Measurements from ENCODE around the gene MARCHF2.
"Not testable (repeated sequence)": the region's sequence is repeated elsewhere in the genome, so short reads cannot be mapped to it uniquely, and the experiment has no call there.

The MARCHF2 gene

GRCh38 chr19:8430650-8431049, 17.5 kb downstream of the MARCHF2 start:
- H3K27ac ChIP-seq (ENCODE audit: low read depth, low read length) = no peak overlapping the region
- H3K9me3 ChIP-seq (ENCODE audit: insufficient read depth, low read length) = no peaks in the 10 kb centered on the region
- H3K36me3 ChIP-seq (ENCODE audit: low read length) = no peaks in the 10 kb centered on the region
- H3K4me3 ChIP-seq (ENCODE audit: insufficient read depth, low read length, poor library complexity, severe bottlenecking) = no peak overlapping the region
- no peak for TF ChIP-seq EZH2phosphoT487 (conservative IDR thresholded peaks at IDR 0.05; ENCODE audit: low read length)
- H3K79me2 ChIP-seq (ENCODE audit: insufficient read depth, low read length) = no peaks in the 10 kb centered on the region
- no peak overlapping the region for H3K9ac ChIP-seq (ENCODE audit: low read length)
- H2AFZ ChIP-seq (ENCODE audit: low read depth, low read length, severe bottlenecking) = no peak overlapping the region
- no peaks in the 10 kb centered on the region for H3K27me3 ChIP-seq (ENCODE audit: low read length)
- no peaks in the 10 kb centered on the region for H3F3A ChIP-seq (ENCODE audit: insufficient read depth)
- no peaks in the 10 kb centered on the region for H3K9me2 ChIP-seq (replicated peaks; ENCODE audit: insufficient read depth, low read length)
- no peaks in the 10 kb centered on the region for H4K20me1 ChIP-seq (ENCODE audit: low read depth, low read length)
- H3K4me2 ChIP-seq (ENCODE audit: low read depth, low read length, poor library complexity, severe bottlenecking) = no peak overlapping the region

DNA sequence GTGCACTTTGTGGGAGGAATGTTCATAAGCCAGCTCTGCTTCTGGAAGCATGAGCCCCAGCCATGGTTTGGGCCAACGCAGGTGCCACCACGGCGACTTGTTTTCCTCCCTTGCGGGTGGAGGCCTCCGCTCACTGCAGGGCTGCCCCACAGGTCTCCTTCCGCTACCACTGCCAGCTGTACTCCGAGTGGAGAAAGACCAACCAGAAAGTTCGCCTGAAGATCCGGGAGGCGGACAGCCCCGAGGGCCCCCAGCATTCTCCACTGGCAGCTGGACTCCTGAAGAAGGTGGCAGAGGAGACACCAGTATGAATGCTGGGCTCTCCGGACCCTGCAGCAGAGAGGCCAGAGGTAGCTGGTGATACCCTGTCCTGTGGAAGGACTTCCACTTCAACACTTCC, 25.1 kb downstream of the MARCHF2 start:
- Histone ChIP-seq H3K9ac (ENCODE audit: low read length) (no peak overlapping the region), H3K9me3 (ENCODE audit: insufficient read depth, low read length) (no peaks in the 10 kb centered on the region), H3K36me3 (ENCODE audit: low read length) (no peaks in the 10 kb centered on the region), H3K27ac (ENCODE audit: low read depth, low read length) (no peak overlapping the region), H3K4me2 (ENCODE audit: low read depth, low read length, poor library complexity, severe bottlenecking) (no peak overlapping the region), H3F3A (ENCODE audit: insufficient read depth) (no peaks in the 10 kb centered on the region), H3K9me2 (replicated peaks; ENCODE audit: insufficient read depth, low read length) (no peaks in the 10 kb centered on the region), H3K79me2 (ENCODE audit: insufficient read depth, low read length) (no peaks in the 10 kb centered on the region), H4K20me1 (ENCODE audit: low read depth, low read length) (no peaks in the 10 kb centered on the region), H3K27me3 (ENCODE audit: low read length) (no peaks in the 10 kb centered on the region), H2AFZ (ENCODE audit: low read depth, low read length, severe bottlenecking) (no peak overlapping the region), H3K4me3 (ENCODE audit: insufficient read depth, low read length, poor library complexity, severe bottlenecking) (no peak overlapping the region)
- TF ChIP-seq CTCF (IDR thresholded peaks at IDR 0.05; ENCODE audit: insufficient read depth, low read length, poor library complexity, severe bottlenecking) = no peak
- no peak for TF ChIP-seq EZH2phosphoT487 (conservative IDR thresholded peaks at IDR 0.05; ENCODE audit: low read length)

DNA sequence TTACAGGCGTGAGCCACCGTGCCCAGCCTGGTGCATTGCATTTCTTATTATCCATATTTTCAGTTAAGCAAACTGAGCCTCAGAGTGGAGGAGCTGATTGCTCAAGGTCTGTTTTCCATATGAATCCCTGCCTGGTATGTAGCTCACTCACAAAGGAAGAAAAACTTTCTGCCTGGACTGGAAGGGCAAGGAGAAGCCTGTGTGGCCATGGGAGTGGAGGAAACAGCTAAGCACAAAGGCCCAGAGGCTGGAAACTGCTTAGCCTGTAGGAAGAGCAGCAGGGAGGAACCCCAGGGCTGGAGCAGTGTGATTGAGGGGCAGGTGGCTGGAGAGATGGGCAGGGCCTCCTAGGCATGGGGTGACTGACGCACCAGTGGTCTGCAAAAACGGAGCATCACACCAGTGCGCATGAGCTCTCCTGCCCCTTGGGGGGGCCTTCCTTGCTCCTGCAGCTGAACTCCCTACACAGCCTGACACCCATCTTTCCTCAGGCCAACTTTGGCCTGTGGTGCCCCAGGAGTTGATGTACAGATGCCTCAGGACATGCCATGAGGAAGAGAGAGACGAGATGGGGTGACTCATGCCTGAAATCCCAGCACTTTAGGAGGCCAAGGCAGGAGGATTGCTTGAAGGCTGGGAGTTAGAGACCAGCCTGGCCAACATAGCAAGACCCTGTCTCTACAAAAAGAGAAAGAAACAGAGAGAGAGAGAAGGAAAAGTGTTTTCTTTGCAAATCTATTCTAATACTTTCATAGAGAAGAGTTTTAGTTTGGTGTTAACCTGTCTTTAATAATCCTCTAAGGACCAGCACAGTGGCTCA, 28.8 kb downstream of the MARCHF2 start:
- Histone ChIP-seq H3K79me2 (ENCODE audit: insufficient read depth, low read length) (peaks cover 21% of the 10 kb centered on the region), H3F3A (ENCODE audit: insufficient read depth) (peaks cover 4% of the 10 kb centered on the region; the same call in 1 of the 2 replicates), H3K4me2 (ENCODE audit: low read depth, low read length, poor library complexity, severe bottlenecking) (no peak overlapping the region), H3K9me2 (replicated peaks; ENCODE audit: insufficient read depth, low read length) (no peaks in the 10 kb centered on the region), H3K27ac (ENCODE audit: low read depth, low read length) (no peak overlapping the region), H3K4me3 (ENCODE audit: insufficient read depth, low read length, poor library complexity, severe bottlenecking) (no peak overlapping the region), H3K9me3 (ENCODE audit: insufficient read depth, low read length) (no peaks in the 10 kb centered on the region), H3K27me3 (ENCODE audit: low read length) (no peaks in the 10 kb centered on the region), H3K9ac (ENCODE audit: low read length) (no peak overlapping the region), H2AFZ (ENCODE audit: low read depth, low read length, severe bottlenecking) (no peak overlapping the region), H4K20me1 (ENCODE audit: low read depth, low read length) (peaks cover 6% of the 10 kb centered on the region; the same call in 1 of the 2 replicates), H3K36me3 (ENCODE audit: low read length) (peaks cover 5% of the 10 kb centered on the region; the same call in 1 of the 2 replicates)
- no peak for TF ChIP-seq CTCF (IDR thresholded peaks at IDR 0.05; ENCODE audit: insufficient read depth, low read length, poor library complexity, severe bottlenecking)
- no peak for TF ChIP-seq EZH2phosphoT487 (conservative IDR thresholded peaks at IDR 0.05; ENCODE audit: low read length)

GRCh38 chr19:8444140-8444676, 31.1 kb downstream of the MARCHF2 start:
- Histone ChIP-seq H2AFZ (ENCODE audit: low read depth, low read length, severe bottlenecking) (peak overlapping the region; percentile 84), H4K20me1 (ENCODE audit: low read depth, low read length) (peaks cover 16% of the 10 kb centered on the region; the same call in 1 of the 2 replicates), H3K4me3 (ENCODE audit: insufficient read depth, low read length, poor library complexity, severe bottlenecking) (peak overlapping the region; percentile 58), H3K9ac (ENCODE audit: low read length) (peak overlapping the region; percentile 98), H3K79me2 (ENCODE audit: insufficient read depth, low read length) (peaks cover 44% of the 10 kb centered on the region), H3K27ac (ENCODE audit: low read depth, low read length) (peak overlapping the region; percentile 15; the same call in 1 of the 2 replicates), H3K4me2 (ENCODE audit: low read depth, low read length, poor library complexity, severe bottlenecking) (peak overlapping the region; percentile 81), H3F3A (ENCODE audit: insufficient read depth) (peaks cover 13% of the 10 kb centered on the region; the same call in 1 of the 2 replicates)
- not testable (repeated sequence) for H3K9me2 ChIP-seq (replicated peaks; ENCODE audit: insufficient read depth, low read length); H3K27me3 ChIP-seq (ENCODE audit: low read length); H3K36me3 ChIP-seq (ENCODE audit: low read length); H3K9me3 ChIP-seq (ENCODE audit: insufficient read depth, low read length)
